SK-N-SH (cell line): ENCODE results near the gene MORC3. TPM values are rescaled to one million over a fixed set of nuclear protein-coding genes. Genes with fewer than 3 reads are reported as not detected.

Experiments
- CTCF ChIA-PET: fragments of 300-600, 350-600 bp; formaldehyde crosslinking; extraction: SDS; loops from one replicate; lab custom pipeline; 2021; lab: Yijun Ruan, JAX
- POLR2A ChIA-PET: fragments of 350-600 bp; sonication (Branson Sonifier 250); formaldehyde crosslinking; extraction: SDS; loops from one replicate; lab custom pipeline; 2020; ENCODE audit warnings: antibody characterized with exemption, inconsistent platforms; lab: Yijun Ruan, JAX
- DNase-seq: peaks from one replicate; pipeline ENCODE4 v3.0.0; 2012
- H2AFZ ChIP-seq: fragments of 200-600 bp; sonication (generic); 2 replicates; pipeline ENCODE4 v1.8.1; 2016; ENCODE audit warnings: antibody characterized with exemption, mild to moderate bottlenecking, low read depth
- H3F3A ChIP-seq: fragments of 200-600 bp; sonication (generic); replicated peaks from 2 replicates; pipeline ENCODE3; 2016; ENCODE audit warnings: antibody characterized with exemption, mild to moderate bottlenecking; ENCODE audit not compliant: insufficient read depth
- H3K27ac ChIP-seq, 2 experiments: fragments of 200-500 bp in 1 of 2; fragments of 200-600 bp in 1 of 2; sonication (Bioruptor generic) in 1 of 2; sonication (generic), shearing (Covaris generic) in 1 of 2; 2 replicates each; pipeline versions ENCODE4 v1.5.1 to v1.6.1; 2014 to 2016; ENCODE audit warnings: low read depth in 2 of 2, inconsistent platforms in 1 of 2, low read length in 1 of 2, mild to moderate bottlenecking in 1 of 2, mixed read lengths in 1 of 2
- H3K27me3 ChIP-seq: fragments of 200-600 bp; sonication (generic), shearing (Covaris generic); 2 replicates; pipeline ENCODE4 v1.6.1; 2016; ENCODE audit warnings: mixed run types; ENCODE audit not compliant: insufficient read depth
- H3K36me3 ChIP-seq, 2 experiments: fragments of 200-500 bp in 1 of 2; fragments of 200-600 bp in 1 of 2; sonication (Bioruptor generic) in 1 of 2; sonication (generic) in 1 of 2; replicated peaks in 1 of 2; 2 replicates each; pipeline versions ENCODE3 to v1.5.1; 2014 to 2016; ENCODE audit warnings: low read length in 1 of 2, mild to moderate bottlenecking in 1 of 2; ENCODE audit not compliant: insufficient read depth in 2 of 2, control insufficient read depth in 1 of 2
- H3K4me1 ChIP-seq, 2 experiments: fragments of 200-500 bp in 1 of 2; fragments of 200-600 bp in 1 of 2; sonication (Bioruptor generic) in 1 of 2; sonication (generic), shearing (Covaris generic) in 1 of 2; 2 replicates each; pipeline versions ENCODE4 v1.5.1 to v1.6.1; 2014 to 2016; ENCODE audit warnings: low read depth in 1 of 2, low read length in 1 of 2, mixed run types in 1 of 2; ENCODE audit not compliant: insufficient read depth in 2 of 2, control insufficient read depth in 1 of 2
- H3K4me2 ChIP-seq: fragments of 200-600 bp; sonication (generic), shearing (Covaris generic); 2 replicates; pipeline ENCODE4 v1.6.1; 2017; ENCODE audit warnings: mixed run types
- H3K4me3 ChIP-seq, 2 experiments: fragments of 200-500 bp in 1 of 2; fragments of 200-600 bp in 1 of 2; sonication (Bioruptor generic) in 1 of 2; sonication (generic), shearing (Covaris generic) in 1 of 2; 2 replicates each; pipeline versions ENCODE4 v1.5.1 to v1.8.1; 2014 to 2016; ENCODE audit warnings: low read depth in 2 of 2, inconsistent platforms in 1 of 2, low read length in 1 of 2, mild to moderate bottlenecking in 1 of 2, mixed read lengths in 1 of 2, moderate library complexity in 1 of 2
- H3K79me2 ChIP-seq: fragments of 200-600 bp; sonication (generic); 2 replicates; pipeline ENCODE4 v1.8.1; 2017; ENCODE audit warnings: mild to moderate bottlenecking; ENCODE audit not compliant: insufficient read depth
- H3K9ac ChIP-seq: fragments of 200-600 bp; sonication (generic); 2 replicates; pipeline ENCODE4 v1.6.1; 2017; ENCODE audit warnings: mixed run types
- H3K9me2 ChIP-seq: fragments of 200-600 bp; sonication (generic); 2 replicates; pipeline ENCODE4 v1.6.1; 2017; ENCODE audit warnings: mixed run types
- H3K9me3 ChIP-seq: fragments of 200-600 bp; sonication (generic); 2 replicates; pipeline ENCODE4 v1.6.1; 2017; ENCODE audit warnings: mixed run types, mild to moderate bottlenecking, moderate library complexity
- H4K20me1 ChIP-seq: fragments of 200-600 bp; sonication (generic); 2 replicates; pipeline ENCODE4 v1.6.1; 2017; ENCODE audit warnings: mild to moderate bottlenecking, mixed run types; ENCODE audit not compliant: insufficient read depth
- FOSL2 ChIP-seq: IDR thresholded peaks from 2 replicates; pipeline ENCODE4 v1.4.0; 2012; ENCODE audit warnings: low read depth, mild to moderate bottlenecking, moderate library complexity, borderline replicate concordance
- JUND ChIP-seq: IDR thresholded peaks from 2 replicates; pipeline ENCODE4 v1.4.0; 2012
- MXI1 ChIP-seq: IDR thresholded peaks from 2 replicates; pipeline ENCODE4 v1.6.1; 2012; ENCODE audit warnings: mild to moderate bottlenecking, low read depth, low read length, improper control_type of control experiment
- NRF1 ChIP-seq: IDR thresholded peaks from 2 replicates; pipeline ENCODE4 v1.6.1; 2012; ENCODE audit warnings: low read depth, mild to moderate bottlenecking, low read length
- POLR2AphosphoS5 ChIP-seq: IDR thresholded peaks from 2 replicates; pipeline ENCODE4 v1.6.1; 2012; ENCODE audit warnings: low read depth, low read length
- SIN3A ChIP-seq: IDR thresholded peaks from 2 replicates; pipeline ENCODE4 v1.6.1; 2012; ENCODE audit warnings: low read depth, mild to moderate bottlenecking, low read length, moderate library complexity, borderline replicate concordance
- WGBS: methylation state at CpG from one replicate; pipeline ENCODE4 v1.1.6; 2017; ENCODE audit warnings: low lambda C conversion rate; 5-methylcytosine and 5-hydroxymethylcytosine counted together
- polyA plus RNA-seq, 3 experiments: library from polyadenylated mRNA; depleted of rRNA; stranded (reverse); fragments of >200 nt; gene quantifications; 2 replicates each; pipeline ENCODE4 v1.2.3, GENCODE V29; 2012
- TF ChIP-seq, protein P1 (sequence below): fragments of 150-350 bp; IDR thresholded peaks from 2 replicates; pipeline ENCODE4 v1.6.1; 2017; ENCODE audit warnings: antibody characterized with exemption, low read length, low read depth, borderline replicate concordance
- TF ChIP-seq, protein P2 (sequence below): fragments of 200-600 bp; sonication (generic); IDR thresholded peaks from 2 replicates; pipeline ENCODE4 v1.6.1; 2017; ENCODE audit warnings: antibody characterized with exemption, mild to moderate bottlenecking, moderate library complexity
- TF ChIP-seq, protein P3 (sequence below): IDR thresholded peaks from 2 replicates; pipeline ENCODE4 v1.4.0; 2012; ENCODE audit warnings: low read depth, borderline replicate concordance

The MORC3 gene
- polyA plus RNA-seq, 1 of the 3 experiments (the other 2 are of a cell fraction): 8.2 TPM

DNA sequence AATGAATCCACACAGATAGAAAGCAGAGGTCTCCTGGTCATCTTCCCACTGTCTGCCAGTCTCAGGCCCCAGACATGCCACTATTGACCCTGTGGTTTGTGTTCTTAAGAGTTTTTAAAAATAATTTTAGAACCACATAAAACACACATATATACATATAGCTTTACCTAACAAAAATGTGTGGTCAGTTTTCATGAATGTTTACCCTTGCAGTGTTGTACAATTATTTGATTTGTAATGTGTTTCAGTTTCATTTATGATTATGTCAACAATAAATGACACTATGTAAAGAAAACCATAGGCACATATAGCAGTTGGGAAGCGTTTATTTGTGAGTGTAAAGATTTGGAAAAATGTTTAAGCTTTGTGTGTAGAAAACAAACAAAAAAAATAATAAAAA is 82.3 kb downstream of the MORC3 start:
- Histone ChIP-seq H3K4me1 (no peaks in the 10 kb centered on the region), H3K4me2 (no peak overlapping the region), H4K20me1 (no peaks in the 10 kb centered on the region), H3K36me3 (peaks cover 6 to 24% of the 10 kb centered on the region in 2 experiments), H3K9ac (no peak overlapping the region)
- TF ChIP-seq, protein P1, sequence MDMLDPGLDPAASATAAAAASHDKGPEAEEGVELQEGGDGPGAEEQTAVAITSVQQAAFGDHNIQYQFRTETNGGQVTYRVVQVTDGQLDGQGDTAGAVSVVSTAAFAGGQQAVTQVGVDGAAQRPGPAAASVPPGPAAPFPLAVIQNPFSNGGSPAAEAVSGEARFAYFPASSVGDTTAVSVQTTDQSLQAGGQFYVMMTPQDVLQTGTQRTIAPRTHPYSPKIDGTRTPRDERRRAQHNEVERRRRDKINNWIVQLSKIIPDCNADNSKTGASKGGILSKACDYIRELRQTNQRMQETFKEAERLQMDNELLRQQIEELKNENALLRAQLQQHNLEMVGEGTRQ: no peak
- TF ChIP-seq, protein P2, sequence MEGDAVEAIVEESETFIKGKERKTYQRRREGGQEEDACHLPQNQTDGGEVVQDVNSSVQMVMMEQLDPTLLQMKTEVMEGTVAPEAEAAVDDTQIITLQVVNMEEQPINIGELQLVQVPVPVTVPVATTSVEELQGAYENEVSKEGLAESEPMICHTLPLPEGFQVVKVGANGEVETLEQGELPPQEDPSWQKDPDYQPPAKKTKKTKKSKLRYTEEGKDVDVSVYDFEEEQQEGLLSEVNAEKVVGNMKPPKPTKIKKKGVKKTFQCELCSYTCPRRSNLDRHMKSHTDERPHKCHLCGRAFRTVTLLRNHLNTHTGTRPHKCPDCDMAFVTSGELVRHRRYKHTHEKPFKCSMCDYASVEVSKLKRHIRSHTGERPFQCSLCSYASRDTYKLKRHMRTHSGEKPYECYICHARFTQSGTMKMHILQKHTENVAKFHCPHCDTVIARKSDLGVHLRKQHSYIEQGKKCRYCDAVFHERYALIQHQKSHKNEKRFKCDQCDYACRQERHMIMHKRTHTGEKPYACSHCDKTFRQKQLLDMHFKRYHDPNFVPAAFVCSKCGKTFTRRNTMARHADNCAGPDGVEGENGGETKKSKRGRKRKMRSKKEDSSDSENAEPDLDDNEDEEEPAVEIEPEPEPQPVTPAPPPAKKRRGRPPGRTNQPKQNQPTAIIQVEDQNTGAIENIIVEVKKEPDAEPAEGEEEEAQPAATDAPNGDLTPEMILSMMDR: no peak
- no peak for TF ChIP-seq POLR2AphosphoS5
- TF ChIP-seq, all 33 proteins: peak for 0
- no peak overlapping the region for H3K4me3 ChIP-seq
- ChIA-PET POLR2A (no interaction called here), CTCF (interaction anchor here (1.1 kb wide), 1 partner anchor 20 kb away, joined by 3 read pairs; no protein-coding TSS in a partner anchor)
- no peaks in the 10 kb centered on the region for H3F3A ChIP-seq
- no peaks in the 10 kb centered on the region for H3K9me2 ChIP-seq
- H3K9me3 ChIP-seq: no peaks in the 10 kb centered on the region
- DNase-seq: no peak
- H3K79me2 ChIP-seq: no peaks in the 10 kb centered on the region
- 94% methylated on average over 1 of the region's 1 CpG for WGBS
- no peak overlapping the region for H2AFZ ChIP-seq
- H3K27ac ChIP-seq: no peak overlapping the region
- H3K27me3 ChIP-seq: no peaks in the 10 kb centered on the region

DNA sequence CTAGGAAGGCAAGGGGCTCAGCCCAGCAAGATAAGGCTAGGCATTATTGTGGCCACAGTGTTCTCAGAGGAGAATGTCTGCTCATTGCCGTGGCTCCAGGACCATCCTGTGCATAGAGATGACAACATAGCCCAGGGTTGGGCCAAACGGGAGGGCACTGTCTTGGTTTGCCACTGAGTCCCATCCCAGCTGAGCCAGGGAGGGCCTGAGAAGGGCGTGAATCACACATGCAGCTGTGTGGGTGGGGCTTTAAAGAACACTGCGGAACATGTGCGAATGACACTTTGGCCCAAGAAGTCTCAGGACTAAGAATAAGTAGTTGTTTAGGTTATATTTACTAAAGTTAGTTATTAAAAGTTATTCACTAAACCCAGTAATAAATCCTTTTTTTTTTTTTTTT is 83.7 kb downstream of the MORC3 start:
- Histone ChIP-seq H3K4me2 (no peak overlapping the region), H4K20me1 (no peaks in the 10 kb centered on the region), H3K9me3 (no peaks in the 10 kb centered on the region), H3K27ac (no peak overlapping the region), H3F3A (no peaks in the 10 kb centered on the region), H2AFZ (no peak overlapping the region), H3K36me3 (peaks cover 6 to 21% of the 10 kb centered on the region in 2 experiments), H3K9ac (no peak overlapping the region), H3K9me2 (no peaks in the 10 kb centered on the region), H3K79me2 (no peaks in the 10 kb centered on the region), H3K4me3 (no peak overlapping the region), H3K4me1 (no peaks in the 10 kb centered on the region), H3K27me3 (no peaks in the 10 kb centered on the region)
- ChIA-PET CTCF (no interaction called here), POLR2A (no interaction called here)
- WGBS: 96% methylated on average over 5 of the region's 5 CpGs
- DNase-seq: no peak
- TF ChIP-seq JUND (no peak), SIN3A (no peak), NRF1 (no peak), FOSL2 (no peak), MXI1 (no peak)
- TF ChIP-seq, protein P1: no peak
- TF ChIP-seq, protein P3, sequence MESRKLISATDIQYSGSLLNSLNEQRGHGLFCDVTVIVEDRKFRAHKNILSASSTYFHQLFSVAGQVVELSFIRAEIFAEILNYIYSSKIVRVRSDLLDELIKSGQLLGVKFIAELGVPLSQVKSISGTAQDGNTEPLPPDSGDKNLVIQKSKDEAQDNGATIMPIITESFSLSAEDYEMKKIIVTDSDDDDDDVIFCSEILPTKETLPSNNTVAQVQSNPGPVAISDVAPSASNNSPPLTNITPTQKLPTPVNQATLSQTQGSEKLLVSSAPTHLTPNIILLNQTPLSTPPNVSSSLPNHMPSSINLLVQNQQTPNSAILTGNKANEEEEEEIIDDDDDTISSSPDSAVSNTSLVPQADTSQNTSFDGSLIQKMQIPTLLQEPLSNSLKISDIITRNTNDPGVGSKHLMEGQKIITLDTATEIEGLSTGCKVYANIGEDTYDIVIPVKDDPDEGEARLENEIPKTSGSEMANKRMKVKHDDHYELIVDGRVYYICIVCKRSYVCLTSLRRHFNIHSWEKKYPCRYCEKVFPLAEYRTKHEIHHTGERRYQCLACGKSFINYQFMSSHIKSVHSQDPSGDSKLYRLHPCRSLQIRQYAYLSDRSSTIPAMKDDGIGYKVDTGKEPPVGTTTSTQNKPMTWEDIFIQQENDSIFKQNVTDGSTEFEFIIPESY: no peak
